A549 (cell line): ENCODE results near the gene AQP4. TPM values are rescaled to one million over a fixed set of nuclear protein-coding genes. Genes with fewer than 3 reads are reported as not detected.

Experiments used
- ATAC-seq, 2 experiments: fragments of 200-7000 bp in 1 of 2; fragments of >200 bp in 1 of 2; cut with Nextera tagmentation in 1 of 2; cut with Tn5 transposase in 1 of 2; 3 replicates each; pipeline versions ENCODE4 v1.8.0 to v1.9.1; 2018 to 2020; ENCODE audit warnings: mild to moderate bottlenecking in 1 of 2, moderate library complexity in 1 of 2
- CTCF ChIA-PET: fragments of 300-600 bp; sonication (Branson Sonifier 250); formaldehyde crosslinking; extraction: SDS; loops from one replicate; lab custom pipeline; 2021; ENCODE audit warnings: antibody characterized with exemption, inconsistent platforms; lab: Yijun Ruan, JAX
- POLR2A ChIA-PET: fragments of 350-600 bp; formaldehyde crosslinking; extraction: SDS; loops from one replicate; lab custom pipeline; 2021; ENCODE audit warnings: antibody characterized with exemption, inconsistent platforms; lab: Yijun Ruan, JAX
- DNase-seq, 2 experiments: peaks; one replicate each; pipeline versions ENCODE4 v3.0.0 to v3.0.0-alpha.2; 2011 to 2016; ENCODE audit warnings: low read depth in 1 of 2, low spot score in 1 of 2
- FAIRE-seq: peaks from 2 replicates; lab custom pipeline; 2011; peaks lifted over from hg19 to GRCh38; lab: Jason Lieb, UNC
- H3K27ac ChIP-seq, 2 experiments: fragments of >200 bp; sonication (Bioruptor Twin); formaldehyde crosslinking; 3 replicates each; pipeline ENCODE4 v1.5.1; 2016 to 2017
- H3K4me1 ChIP-seq: fragments of >200 bp; sonication (Bioruptor Twin); formaldehyde crosslinking; 3 replicates; pipeline ENCODE4 v1.6.1; 2016
- H3K4me2 ChIP-seq: fragments of >200 bp; sonication (Bioruptor Twin); formaldehyde crosslinking; 3 replicates; pipeline ENCODE4 v1.6.1; 2016
- H3K4me3 ChIP-seq: fragments of >200 bp; sonication (Bioruptor Twin); formaldehyde crosslinking; 3 replicates; pipeline ENCODE4 v1.5.1; 2016
- H3K9me3 ChIP-seq: fragments of >200 bp; sonication (Bioruptor Twin); formaldehyde crosslinking; 3 replicates; pipeline ENCODE4 v1.6.1; 2016
- BCL3 ChIP-seq: fragments of >200 bp; sonication (Bioruptor Twin); formaldehyde crosslinking; IDR thresholded peaks from 3 replicates; pipeline ENCODE4 v1.6.1; 2016
- CHD2 ChIP-seq: fragments of 150-350 bp; IDR thresholded peaks from 2 replicates; pipeline ENCODE4 v1.6.1; 2014; ENCODE audit warnings: low read length; ENCODE audit not compliant: partially characterized antibody
- CHD4 ChIP-seq: fragments of 200-600 bp; sonication (generic); IDR thresholded peaks from 2 replicates; pipeline ENCODE4 v1.6.1; 2016; ENCODE audit warnings: antibody characterized with exemption, mild to moderate bottlenecking, borderline replicate concordance
- EHF ChIP-seq: fragments of 250-450 bp; sonication (Bioruptor Pico); IDR thresholded peaks from 2 replicates; pipeline ENCODE4 v1.5.0; 2020; ENCODE audit warnings: mild to moderate bottlenecking
- EHMT2 ChIP-seq: fragments of 200-600 bp; sonication (generic); IDR thresholded peaks from 2 replicates; pipeline ENCODE4 v1.6.1; 2016; ENCODE audit warnings: antibody characterized with exemption, low read depth, mild to moderate bottlenecking, moderate library complexity
- ESRRA ChIP-seq: fragments of 150-350 bp; IDR thresholded peaks from 2 replicates; pipeline ENCODE4 v1.6.1; 2014; ENCODE audit warnings: mild to moderate bottlenecking, low read length, borderline replicate concordance
- FOSL2 ChIP-seq, 2 experiments: fragments of 450-650 bp in 1 of 2; fragments of >200 bp in 1 of 2; sonication (Bioruptor Twin) in 1 of 2; formaldehyde crosslinking; IDR thresholded peaks; 2 replicates each; pipeline versions ENCODE4 v1.5.0 to v1.6.1; 2016 to 2020; ENCODE audit warnings: mild to moderate bottlenecking in 1 of 2, moderate library complexity in 1 of 2
- FOXS1 ChIP-seq: fragments of 250-450 bp; sonication (Bioruptor Pico); IDR thresholded peaks from 2 replicates; pipeline ENCODE4 v1.5.0; 2020; ENCODE audit warnings: mild to moderate bottlenecking, moderate library complexity
- GATA3 ChIP-seq: IDR thresholded peaks from 2 replicates; pipeline ENCODE4 v1.6.1; 2012; ENCODE audit warnings: borderline replicate concordance
- HES2 ChIP-seq: fragments of >200 bp; sonication (Bioruptor Twin); formaldehyde crosslinking; IDR thresholded peaks from 2 replicates; pipeline ENCODE4 v1.6.1; 2016
- HMGXB4 ChIP-seq: fragments of 250-450 bp; sonication (Bioruptor Pico); IDR thresholded peaks from 2 replicates; pipeline ENCODE4 v1.5.0; 2021; ENCODE audit warnings: mild to moderate bottlenecking, moderate library complexity, borderline replicate concordance
- HOXB5 ChIP-seq: fragments of 250-450 bp; sonication (Bioruptor Pico); IDR thresholded peaks from 2 replicates; pipeline ENCODE4 v1.5.0; 2020; ENCODE audit warnings: mild to moderate bottlenecking, moderate library complexity
- JUN ChIP-seq, 2 experiments: fragments of >200 bp; sonication (Bioruptor Twin); formaldehyde crosslinking; IDR thresholded peaks; 2 replicates in 1 of 2; 3 replicates in 1 of 2; pipeline ENCODE4 v1.6.1; 2016 to 2017
- KDM1A ChIP-seq: fragments of 200-600 bp; sonication (generic); IDR thresholded peaks from 2 replicates; pipeline ENCODE4 v1.6.1; 2016; ENCODE audit warnings: low read depth, mild to moderate bottlenecking
- KDM5A ChIP-seq: fragments of 200-600 bp; sonication (generic); IDR thresholded peaks from 2 replicates; pipeline ENCODE4 v1.6.1; 2016; ENCODE audit warnings: antibody characterized with exemption, mild to moderate bottlenecking
- MAFK ChIP-seq: fragments of 450-650 bp; IDR thresholded peaks from 2 replicates; pipeline ENCODE4 v1.6.1; 2014; ENCODE audit not compliant: partially characterized antibody
- MAX ChIP-seq: IDR thresholded peaks from 2 replicates; pipeline ENCODE4 v1.6.1; 2012
- MAZ ChIP-seq: fragments of 150-350 bp; IDR thresholded peaks from 2 replicates; pipeline ENCODE4 v1.6.1; 2014; ENCODE audit warnings: antibody characterized with exemption, low read depth, low read length, borderline replicate concordance
- MYC ChIP-seq: IDR thresholded peaks from 2 replicates; pipeline ENCODE4 v1.6.1; 2012; ENCODE audit warnings: mild to moderate bottlenecking, inconsistent platforms, low read length, improper control_type of control experiment, borderline replicate concordance
- NPAS2 ChIP-seq: fragments of 250-450 bp; sonication (Bioruptor Pico); IDR thresholded peaks from 2 replicates; pipeline ENCODE4 v1.8.0; 2022; ENCODE audit warnings: mild to moderate bottlenecking, moderate library complexity, borderline replicate concordance
- NR3C1 ChIP-seq: fragments of >200 bp; sonication (Bioruptor Twin); formaldehyde crosslinking; IDR thresholded peaks from 3 replicates; pipeline ENCODE4 v1.6.1; 2017
- POLR2A ChIP-seq: IDR thresholded peaks from 2 replicates; pipeline ENCODE4 v1.6.1; 2012; ENCODE audit warnings: mild to moderate bottlenecking, low read length
- RARB ChIP-seq: fragments of 250-450 bp; sonication (Bioruptor Pico); IDR thresholded peaks from 2 replicates; pipeline ENCODE4 v1.8.0; 2021; ENCODE audit warnings: mild to moderate bottlenecking, moderate library complexity
- RCOR1 ChIP-seq: fragments of 150-350 bp; IDR thresholded peaks from 2 replicates; pipeline ENCODE4 v1.6.1; 2014; ENCODE audit warnings: antibody characterized with exemption, low read length, low read depth
- RNF2 ChIP-seq: fragments of 200-600 bp; sonication (generic); IDR thresholded peaks from 2 replicates; pipeline ENCODE4 v1.6.1; 2016; ENCODE audit warnings: low read depth, mild to moderate bottlenecking, antibody characterized with exemption, moderate library complexity, borderline replicate concordance
- SMC3 ChIP-seq: fragments of >200 bp; sonication (Bioruptor Twin); formaldehyde crosslinking; IDR thresholded peaks from 3 replicates; pipeline ENCODE4 v1.6.1; 2018; ENCODE audit warnings: inconsistent platforms
- TFCP2L1 ChIP-seq: fragments of 250-450 bp; sonication (Bioruptor Pico); IDR thresholded peaks from 2 replicates; pipeline ENCODE4 v1.5.0; 2021; ENCODE audit warnings: mild to moderate bottlenecking
- ZNF302 ChIP-seq: fragments of 250-450 bp; sonication (Bioruptor Pico); IDR thresholded peaks from 2 replicates; pipeline ENCODE4 v1.9.0; 2021; ENCODE audit warnings: inconsistent platforms, mild to moderate bottlenecking, moderate library complexity
- WGBS: methylation state at CpG from one replicate; pipeline ENCODE4 v1.1.6; 2017; ENCODE audit errors: missing lambda C conversion rate; 5-methylcytosine and 5-hydroxymethylcytosine counted together
- polyA plus RNA-seq, 4 experiments: library from polyadenylated mRNA; depleted of rRNA in 3 of 4; stranded (reverse); fragments of >200 nt; fragmentation: RNase III in 1 of 4; extraction: RNeasy Plus Mini Kit Qiagen cat#74134 plus additional on column Dnase treatment in 1 of 4; gene quantifications; 2 replicates in 3 of 4; 3 replicates in 1 of 4; pipeline ENCODE4 v1.2.3, GENCODE V29; 2011 to 2017

The AQP4 gene
- polyA plus RNA-seq, 2 of the 4 experiments (the other 2 are of a cell fraction), result 0.08 TPM; not detected in 1

GRCh38 chr18:26893996-26894395 is 28.5 kb upstream of the AQP4 start:
- 48% methylated on average over 6 of the region's 6 CpGs for WGBS
- FAIRE-seq (no peak), ATAC-seq (no peak), DNase-seq (no peak)
- H3K27ac ChIP-seq, result no peak overlapping the region
- no peak overlapping the region for H3K4me2 ChIP-seq
- H3K9me3 ChIP-seq, result no peaks in the 10 kb centered on the region
- no peak overlapping the region for H3K4me3 ChIP-seq
- ChIA-PET CTCF (no interaction called here), POLR2A (no interaction called here)
- no peaks in the 10 kb centered on the region for H3K4me1 ChIP-seq
- TF ChIP-seq NR3C1, result no peak

- Histone ChIP-seq H3K4me2 (no peak overlapping the region), H3K27ac (no peak overlapping the region), H3K4me3 (no peak overlapping the region), H3K4me1 (no peaks in the 10 kb centered on the region), H3K9me3 (no peaks in the 10 kb centered on the region)
- ATAC-seq (no peak), FAIRE-seq (no peak), DNase-seq (no peak)
- 71% methylated on average over 4 of the region's 4 CpGs for WGBS
- CTCF ChIA-PET, result no interaction called here
- POLR2A ChIA-PET, result no interaction called here
- TF ChIP-seq HES2 (no peak), FOSL2 (IDR thresholded peaks at IDR 0.05) (no peak), FOSL2 (CRISPR knock-in tag; IDR thresholded peaks at IDR 0.05) (no peak), ESRRA (no peak), GATA3 (no peak), FOXS1 (CRISPR knock-in tag) (no peak), NPAS2 (CRISPR knock-in tag) (no peak), MAZ (no peak), CHD4 (no peak), EHMT2 (no peak), HMGXB4 (CRISPR knock-in tag) (no peak), KDM1A (no peak), MAFK (no peak), BCL3 (no peak), SMC3 (no peak), KDM5A (no peak), ZNF302 (no peak), RCOR1 (no peak), RARB (no peak), CHD2 (no peak), POLR2A (no peak)
Measured at GRCh38 chr18:26888259-26888658, 22.8 kb upstream of the AQP4 start.

GRCh38 chr18:26875040-26875654 is 9.6 kb upstream of the AQP4 start:
- ATAC-seq (no peak), FAIRE-seq (no peak), DNase-seq (no peak)
- TF ChIP-seq FOXS1 (CRISPR knock-in tag), result no peak
- TF ChIP-seq JUN (IDR thresholded peaks at IDR 0.05), result no peak
- no peak for TF ChIP-seq NPAS2 (CRISPR knock-in tag)
- no peak for TF ChIP-seq RARB
- no peak for TF ChIP-seq POLR2A
- TF ChIP-seq MYC, result no peak
- no peak for TF ChIP-seq EHMT2
- no peak for TF ChIP-seq RNF2
- TF ChIP-seq HOXB5 (CRISPR knock-in tag), result no peak
- no peak for TF ChIP-seq HMGXB4 (CRISPR knock-in tag)
- TF ChIP-seq ESRRA, result no peak
- TF ChIP-seq EHF, result no peak
- no peak for TF ChIP-seq MAX
- no peak for TF ChIP-seq TFCP2L1 (CRISPR knock-in tag)
- ChIA-PET POLR2A (no interaction called here), CTCF (no interaction called here)
- H3K4me1 ChIP-seq, result peaks cover 5% of the 10 kb centered on the region
- no peak overlapping the region for H3K27ac ChIP-seq
- H3K4me2 ChIP-seq, result peak overlapping the region; percentile 17; the same call in 1 of the 3 replicates
- WGBS, result 33% methylated on average over 2 of the region's 2 CpGs
- no peak overlapping the region for H3K4me3 ChIP-seq
- no peaks in the 10 kb centered on the region for H3K9me3 ChIP-seq
